HUES48 (cell line): Measurements from ENCODE around the gene STRAP.
"Not testable (repeated sequence)": the region's sequence is repeated elsewhere in the genome, so short reads cannot be mapped to it uniquely, and the experiment has no call there.

Experiments used
- H3K27ac ChIP-seq: one replicate; pipeline ENCODE4 v1.7.0; 2013; ENCODE audit warnings: low read depth, low read length, inconsistent platforms
- H3K27me3 ChIP-seq: 2 replicates; pipeline ENCODE4 v1.6.1; 2013; ENCODE audit warnings: mild to moderate bottlenecking, low read length; ENCODE audit not compliant: control insufficient read depth, insufficient read depth
- H3K36me3 ChIP-seq: 2 replicates; pipeline ENCODE4 v1.6.1; 2013; ENCODE audit warnings: low read length; ENCODE audit not compliant: control insufficient read depth, insufficient read depth
- H3K4me1 ChIP-seq: 2 replicates; pipeline ENCODE4 v1.6.1; 2013; ENCODE audit warnings: mild to moderate bottlenecking, low read length; ENCODE audit not compliant: control insufficient read depth, insufficient read depth
- H3K4me3 ChIP-seq: 2 replicates; pipeline ENCODE4 v1.5.1; 2013; ENCODE audit warnings: mild to moderate bottlenecking, low read depth, low read length
- H3K9ac ChIP-seq: 2 replicates; pipeline ENCODE4 v1.6.1; 2013; ENCODE audit warnings: mild to moderate bottlenecking, low read depth, low read length, moderate library complexity
- H3K9me3 ChIP-seq: 2 replicates; pipeline ENCODE4 v1.6.1; 2013; ENCODE audit warnings: low read length; ENCODE audit not compliant: control insufficient read depth, insufficient read depth

The STRAP gene

DNA sequence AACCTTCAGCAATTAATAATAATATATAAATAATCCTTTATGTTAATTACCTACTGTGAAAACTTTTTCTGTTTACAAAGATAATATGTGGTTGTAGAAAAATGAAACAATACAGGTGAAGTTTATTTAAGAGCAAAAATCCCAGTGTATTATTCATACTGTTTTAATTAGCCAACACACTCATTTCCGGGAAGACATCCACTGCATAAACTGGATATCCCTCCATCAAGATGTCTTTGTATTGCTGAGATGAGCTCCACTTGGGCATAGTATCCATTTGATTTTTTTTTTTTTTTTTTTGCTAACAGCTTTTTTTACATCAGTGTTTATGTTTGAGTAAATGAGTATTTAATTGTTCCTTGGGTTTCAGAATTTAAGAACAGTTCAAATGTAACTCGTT, 15.2 kb downstream of the STRAP start:
- Histone ChIP-seq H3K4me1 (no peaks in the 10 kb centered on the region), H3K27me3 (no peaks in the 10 kb centered on the region), H3K9ac (no peak overlapping the region), H3K36me3 (peaks cover 96% of the 10 kb centered on the region), H3K27ac (no peak overlapping the region), H3K4me3 (no peak overlapping the region), H3K9me3 (no peaks in the 10 kb centered on the region)

DNA sequence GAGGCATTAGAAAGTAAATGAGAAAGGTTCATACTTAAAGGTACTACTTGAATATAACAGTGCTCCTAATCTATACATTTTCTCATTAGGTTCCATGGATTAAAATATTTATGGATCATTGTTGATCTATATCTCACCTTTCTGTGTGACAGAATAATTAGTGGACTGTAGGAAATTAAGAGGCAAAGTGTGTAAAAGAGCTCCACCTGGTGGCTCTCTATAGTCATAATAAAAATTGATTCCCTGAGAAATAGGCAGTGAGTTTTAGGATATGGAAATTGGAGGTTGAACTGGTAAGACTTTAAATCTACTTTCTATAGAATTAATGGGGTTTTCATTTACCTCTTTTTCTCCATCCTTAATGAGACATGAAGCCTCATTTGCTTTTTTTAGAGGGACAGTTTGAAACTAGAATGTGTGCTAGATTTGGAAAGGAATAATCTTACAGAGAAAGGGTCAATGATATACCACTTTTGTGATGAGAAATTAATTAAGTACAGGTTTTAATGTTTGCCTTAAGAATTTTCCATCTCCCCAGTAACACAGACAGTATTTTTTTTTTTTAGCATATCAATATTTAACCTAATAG, 17.2 kb downstream of the STRAP start:
- H3K27me3 ChIP-seq, result no peaks in the 10 kb centered on the region
- peaks cover 99% of the 10 kb centered on the region for H3K36me3 ChIP-seq
- no peaks in the 10 kb centered on the region for H3K4me1 ChIP-seq
- no peak overlapping the region for H3K4me3 ChIP-seq
- H3K27ac ChIP-seq, result no peak overlapping the region
- H3K9me3 ChIP-seq, result no peaks in the 10 kb centered on the region
- H3K9ac ChIP-seq, result no peak overlapping the region

DNA sequence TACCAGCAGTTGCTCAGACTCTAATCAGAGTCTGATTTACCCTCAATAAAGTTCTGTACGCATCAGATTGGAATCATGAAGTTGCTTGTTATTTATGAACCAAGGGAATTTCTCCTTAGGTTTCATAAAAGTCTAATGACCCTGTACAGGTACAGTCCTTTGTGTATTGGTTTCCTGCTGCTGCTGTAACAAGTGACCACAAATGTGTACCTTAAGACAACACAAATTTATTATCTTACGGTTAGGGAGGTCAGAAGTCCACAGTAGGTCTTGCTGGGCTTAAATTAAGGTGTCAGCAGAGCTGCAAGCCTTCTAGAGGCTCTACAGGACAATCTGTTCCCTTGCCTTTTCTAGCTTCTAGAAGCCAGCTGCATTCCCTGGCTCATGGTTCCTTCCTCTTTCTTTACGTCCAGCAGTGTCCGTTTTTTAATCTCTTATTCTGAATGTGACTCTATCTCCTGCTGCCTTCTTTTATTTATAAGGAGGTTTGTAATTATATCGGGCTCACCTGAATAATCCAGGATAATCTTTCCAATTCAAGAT, 22.3 kb downstream of the STRAP start:
- Histone ChIP-seq H3K36me3 (peaks cover 72% of the 10 kb centered on the region), H3K9ac (no peak overlapping the region), H3K27ac (no peak overlapping the region), H3K4me1 (no peaks in the 10 kb centered on the region), H3K4me3 (no peak overlapping the region), H3K27me3 (no peaks in the 10 kb centered on the region), H3K9me3 (no peaks in the 10 kb centered on the region)

GRCh38 chr12:15910468-15910863, 28.3 kb downstream of the STRAP start:
- Histone ChIP-seq H3K36me3 (peaks cover 17% of the 10 kb centered on the region), H3K9ac (peak overlapping the region; percentile 87; the same call in 1 of the 2 replicates), H3K27me3 (no peaks in the 10 kb centered on the region; the same call in 1 of the 2 replicates), H3K4me3 (peak overlapping the region; percentile 81; the same call in 1 of the 2 replicates), H3K27ac (peak overlapping the region; percentile 95), H3K9me3 (no peaks in the 10 kb centered on the region), H3K4me1 (peaks cover 14% of the 10 kb centered on the region)

DNA sequence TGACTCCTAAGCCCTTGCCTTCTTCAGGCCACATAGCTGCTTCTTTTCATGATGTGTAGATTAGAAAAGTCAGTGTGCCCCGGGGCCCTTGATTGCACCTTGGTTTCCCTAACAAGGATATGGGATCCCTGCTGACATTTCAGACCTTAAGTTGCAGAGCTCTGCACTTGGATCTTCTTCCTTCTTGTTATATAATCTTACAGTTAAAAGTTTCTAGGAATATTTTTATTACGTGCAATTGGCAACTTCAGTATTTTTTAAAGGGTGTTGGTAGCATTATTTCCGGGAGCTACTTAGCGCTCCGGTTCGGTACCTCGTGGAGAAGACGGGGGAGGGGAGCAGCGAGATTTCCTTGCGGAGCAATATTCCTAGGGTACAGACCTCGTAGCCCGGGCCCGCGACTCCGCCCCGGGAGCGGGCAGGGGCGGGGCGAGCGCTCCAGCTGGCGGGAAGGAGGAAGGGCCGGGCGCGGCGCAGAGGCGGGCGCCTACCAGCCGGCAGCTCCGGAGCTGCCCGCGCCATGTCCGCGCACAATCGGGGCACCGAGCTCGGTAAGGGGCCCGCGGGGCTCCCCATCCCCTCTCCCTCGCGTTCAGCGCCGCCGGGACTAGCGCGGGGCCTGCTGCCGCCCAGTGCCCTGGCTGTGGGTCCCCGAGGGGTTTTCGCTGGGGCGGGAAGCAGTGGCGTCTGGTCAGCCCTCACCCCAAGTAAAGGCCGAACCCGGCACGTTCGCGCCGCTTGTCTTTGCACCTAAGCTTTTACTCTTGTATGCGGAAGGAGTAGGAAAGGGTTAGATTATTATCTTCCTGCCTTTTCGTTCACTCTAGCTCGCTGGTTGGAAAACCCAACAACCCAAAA, 28.9 kb downstream of the STRAP start, which contains the start of gene DERA:
Gene DERA (plus strand): TSS at position 469 of the 858 bp plus-strand sequence. CDS start 52 bp downstream, at position 521.
- Histone ChIP-seq H3K36me3 (peaks cover 11% of the 10 kb centered on the region), H3K4me3 (peak within 1 kb of the TSS; percentile 81), H3K27me3 (no peaks in the 10 kb centered on the region; the same call in 1 of the 2 replicates), H3K4me1 (peaks cover 16% of the 10 kb centered on the region), H3K27ac (peak within 1 kb of the TSS; percentile 95), H3K9me3 (no peaks in the 10 kb centered on the region), H3K9ac (peak within 1 kb of the TSS; percentile 87)

DNA sequence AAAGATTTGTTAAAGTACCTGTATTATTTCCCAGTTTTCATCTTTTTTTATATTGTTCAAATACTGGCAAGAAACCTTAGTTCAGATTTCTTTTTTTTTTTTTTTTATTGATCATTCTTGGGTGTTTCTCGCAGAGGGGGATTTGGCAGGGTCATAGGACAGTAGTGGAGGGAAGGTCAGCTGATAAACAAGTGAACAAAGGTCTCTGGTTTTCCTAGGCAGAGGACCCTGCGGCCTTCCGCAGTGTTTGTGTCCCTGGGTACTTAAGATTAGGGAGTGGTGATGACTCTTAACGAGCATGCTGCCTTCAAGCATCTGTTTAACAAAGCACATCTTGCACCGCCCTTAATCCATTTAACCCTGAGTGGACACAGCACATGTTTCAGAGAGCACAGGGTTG, 29.7 kb downstream of the STRAP start:
- H3K4me3 ChIP-seq, result peak overlapping the region; percentile 81
- not testable (repeated sequence) for H3K36me3 ChIP-seq, H3K9me3 ChIP-seq, H3K27me3 ChIP-seq
- peak overlapping the region; percentile 87 for H3K9ac ChIP-seq
- H3K27ac ChIP-seq, result peak overlapping the region; percentile 95
- peaks cover 16% of the 10 kb centered on the region for H3K4me1 ChIP-seq

DNA sequence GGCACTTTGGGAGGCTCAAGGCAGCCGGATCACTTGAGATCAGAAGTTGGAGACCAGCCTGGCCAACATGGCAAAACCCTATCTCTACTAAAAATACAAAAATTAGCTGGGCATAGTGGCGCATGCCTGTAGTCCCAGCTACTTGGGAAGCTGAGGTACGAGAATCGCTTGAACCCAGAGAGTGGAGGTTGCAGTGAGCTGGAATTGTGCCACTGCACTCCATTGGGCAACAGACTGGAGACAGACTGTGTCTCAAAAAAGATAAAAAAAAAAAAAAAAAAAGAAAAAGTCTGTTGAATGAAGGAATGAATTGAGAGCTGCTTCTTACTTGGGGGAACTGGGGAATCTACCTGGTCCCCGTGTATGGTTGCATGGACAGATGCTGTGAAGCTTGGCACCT, 31.9 kb downstream of the STRAP start:
- H3K9ac ChIP-seq, H3K27ac ChIP-seq, H3K4me3 ChIP-seq, H3K27me3 ChIP-seq, H3K36me3 ChIP-seq, H3K9me3 ChIP-seq: not testable (repeated sequence)
- peaks cover 16% of the 10 kb centered on the region for H3K4me1 ChIP-seq

GRCh38 chr12:15918066-15918465, 35.9 kb downstream of the STRAP start:
- Histone ChIP-seq H3K27me3 (no peaks in the 10 kb centered on the region), H3K27ac (no peak overlapping the region), H3K4me1 (peaks cover 6% of the 10 kb centered on the region; the same call in 1 of the 2 replicates), H3K9me3 (no peaks in the 10 kb centered on the region), H3K36me3 (no peaks in the 10 kb centered on the region), H3K4me3 (no peak overlapping the region), H3K9ac (no peak overlapping the region)

- Histone ChIP-seq H3K36me3 (no peaks in the 10 kb centered on the region), H3K9me3 (no peaks in the 10 kb centered on the region), H3K4me3 (no peak overlapping the region), H3K27me3 (no peaks in the 10 kb centered on the region), H3K4me1 (peaks cover 12% of the 10 kb centered on the region; the same call in 1 of the 2 replicates), H3K9ac (no peak overlapping the region), H3K27ac (no peak overlapping the region)
Observed at GRCh38 chr12:15919418-15919817, 37.2 kb downstream of the STRAP start.

DNA sequence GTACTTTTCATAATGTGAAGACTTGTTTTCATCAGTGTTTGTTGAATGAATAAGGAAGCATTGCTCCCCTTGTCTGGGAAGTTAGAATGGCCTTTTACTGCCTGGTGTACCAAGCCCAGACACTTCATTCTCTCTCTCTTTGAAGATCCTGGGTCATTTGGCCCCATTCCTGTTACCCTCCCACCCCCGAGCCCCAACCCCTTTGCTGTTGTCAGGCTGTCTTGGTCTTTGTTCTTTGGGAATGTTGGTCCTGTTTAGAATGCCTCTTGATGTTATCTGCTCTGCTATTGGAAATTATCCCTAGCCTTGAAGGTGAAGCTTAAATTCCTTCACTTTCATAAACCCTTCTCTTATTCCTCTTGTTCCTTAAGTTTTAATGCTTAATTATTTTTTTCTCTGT, 42.8 kb downstream of the STRAP start:
- Histone ChIP-seq H3K27me3 (no peaks in the 10 kb centered on the region), H3K27ac (no peak overlapping the region), H3K4me3 (no peak overlapping the region), H3K4me1 (peaks cover 28% of the 10 kb centered on the region), H3K9ac (no peak overlapping the region), H3K36me3 (no peaks in the 10 kb centered on the region), H3K9me3 (no peaks in the 10 kb centered on the region)

DNA sequence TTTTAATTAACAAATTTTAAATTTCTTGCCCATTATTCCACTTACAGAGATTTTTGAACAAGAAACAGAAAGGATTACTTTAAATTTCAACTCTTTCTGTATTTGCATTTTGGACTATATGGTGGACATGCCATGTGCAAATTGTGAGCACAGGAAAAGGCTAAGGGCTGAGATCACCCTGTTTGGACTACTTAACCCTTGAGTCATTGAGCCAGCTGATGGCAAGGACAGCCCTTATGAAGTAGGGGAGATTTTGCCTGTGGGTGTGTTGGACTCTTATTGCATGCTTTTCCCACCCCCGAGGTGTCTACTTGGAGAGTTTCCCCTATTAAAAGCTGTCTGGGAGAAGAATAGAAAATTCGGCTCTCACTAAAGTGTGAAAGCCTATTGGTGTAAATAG, 46.2 kb downstream of the STRAP start:
- H3K4me1 ChIP-seq, result peaks cover 32% of the 10 kb centered on the region

More for the DNA sequence above, 46.2 kb downstream of the STRAP start:
- Histone ChIP-seq H3K27ac (peak overlapping the region; percentile 52), H3K36me3 (no peaks in the 10 kb centered on the region), H3K4me3 (no peak overlapping the region), H3K9ac (no peak overlapping the region), H3K27me3 (no peaks in the 10 kb centered on the region), H3K9me3 (no peaks in the 10 kb centered on the region)
